Chondrocyte (in vitro differentiated cells): ENCODE results near the gene ZNF324. TPM values are rescaled to one million over a fixed set of nuclear protein-coding genes. Genes with fewer than 3 reads are reported as not detected.
A peak's percentile ranks its signal among the peaks of the same experiment; 100 is the strongest.

Experiments
- DNase-seq: peaks from one replicate; pipeline ENCODE4 v3.0.0; 2021; ENCODE audit warnings: mixed read lengths, low spot score
- H3K27ac Mint-ChIP-seq: one replicate; pipeline ENCODE4 v1.8.0; 2021; ENCODE audit warnings: mild to moderate bottlenecking, moderate library complexity, mixed read lengths; ENCODE audit not compliant: unreplicated experiment
- H3K27me3 Mint-ChIP-seq: 2 replicates; pipeline ENCODE4 v1.8.0; 2021; ENCODE audit warnings: low read depth, mixed read lengths
- H3K36me3 Mint-ChIP-seq: 2 replicates; pipeline ENCODE4 v1.8.0; 2021; ENCODE audit warnings: low read depth, mixed read lengths
- H3K4me1 Mint-ChIP-seq: 2 replicates; pipeline ENCODE4 v1.8.0; 2021; ENCODE audit warnings: low read depth, mild to moderate bottlenecking, mixed read lengths
- H3K4me3 Mint-ChIP-seq: one replicate; pipeline ENCODE4 v1.8.0; 2021; ENCODE audit warnings: mild to moderate bottlenecking, moderate library complexity, mixed read lengths; ENCODE audit not compliant: unreplicated experiment
- H3K9me3 Mint-ChIP-seq: 2 replicates; pipeline ENCODE4 v1.8.0; 2021; ENCODE audit warnings: low read depth, mixed read lengths
- total RNA-seq: library from RNA; stranded (reverse); gene quantifications from 3 replicates; pipeline ENCODE4 v1.2.1, GENCODE V29; 2021
- TF ChIP-seq, protein P1 (sequence below): fragments of 200-600 bp; sonication (generic); IDR thresholded peaks from 2 replicates; pipeline ENCODE4 v1.5.0; 2021; ENCODE audit warnings: antibody characterized with exemption, mild to moderate bottlenecking, moderate library complexity

ZNF324 gene
- total RNA-seq, 1 donor from 2014 or later, result 10.8 TPM

DNA sequence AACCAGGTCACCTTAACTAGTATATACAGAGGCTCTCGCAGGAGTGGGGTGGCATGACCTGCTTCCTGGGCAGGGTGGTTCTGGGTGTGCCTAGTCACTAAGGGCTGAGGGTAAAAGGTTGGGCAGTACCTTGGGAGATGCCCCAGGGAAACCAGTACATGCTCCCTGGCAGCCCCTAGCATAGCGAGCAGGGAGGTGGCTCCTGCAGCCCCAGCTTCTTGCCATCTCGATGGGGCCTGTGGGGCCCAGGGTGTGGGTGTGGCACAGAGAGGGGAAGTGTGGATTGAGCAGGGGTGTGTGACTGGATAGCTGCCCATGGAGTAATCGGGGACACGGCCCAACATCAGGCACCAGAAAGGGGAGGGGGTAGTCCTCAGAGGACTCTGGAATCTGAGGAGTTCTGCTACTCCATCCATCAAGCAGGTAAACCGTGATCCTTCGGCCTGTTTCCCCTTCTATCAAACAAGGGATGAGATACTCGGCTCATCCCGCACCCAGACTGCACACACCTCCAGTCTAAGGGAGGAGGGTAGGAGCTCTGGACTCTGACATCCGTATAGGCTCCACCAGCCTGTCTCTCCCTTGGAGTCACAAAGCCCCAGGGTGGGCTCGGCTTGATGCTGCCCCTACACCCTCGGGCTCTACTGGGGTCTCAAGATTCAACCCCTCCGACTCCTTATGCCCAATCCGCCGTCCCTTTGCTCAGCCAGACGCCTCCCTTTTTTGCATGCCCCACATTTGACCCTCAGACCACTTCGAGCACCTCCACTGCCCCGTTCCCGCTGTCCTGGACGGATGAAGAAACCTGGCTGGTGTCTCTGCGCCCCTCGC is 51.6 kb downstream of the ZNF324 start:
- H3K36me3 Mint-ChIP-seq, result peaks cover 5% of the 10 kb centered on the region
- DNase-seq, result no peak
- peak overlapping the region; percentile 96 for H3K4me3 Mint-ChIP-seq
- peak overlapping the region; percentile 98 for H3K27ac Mint-ChIP-seq
- no peaks in the 10 kb centered on the region for H3K9me3 Mint-ChIP-seq
- H3K4me1 Mint-ChIP-seq, result peaks cover 42% of the 10 kb centered on the region
- H3K27me3 Mint-ChIP-seq, result no peaks in the 10 kb centered on the region
- TF ChIP-seq, protein P1, sequence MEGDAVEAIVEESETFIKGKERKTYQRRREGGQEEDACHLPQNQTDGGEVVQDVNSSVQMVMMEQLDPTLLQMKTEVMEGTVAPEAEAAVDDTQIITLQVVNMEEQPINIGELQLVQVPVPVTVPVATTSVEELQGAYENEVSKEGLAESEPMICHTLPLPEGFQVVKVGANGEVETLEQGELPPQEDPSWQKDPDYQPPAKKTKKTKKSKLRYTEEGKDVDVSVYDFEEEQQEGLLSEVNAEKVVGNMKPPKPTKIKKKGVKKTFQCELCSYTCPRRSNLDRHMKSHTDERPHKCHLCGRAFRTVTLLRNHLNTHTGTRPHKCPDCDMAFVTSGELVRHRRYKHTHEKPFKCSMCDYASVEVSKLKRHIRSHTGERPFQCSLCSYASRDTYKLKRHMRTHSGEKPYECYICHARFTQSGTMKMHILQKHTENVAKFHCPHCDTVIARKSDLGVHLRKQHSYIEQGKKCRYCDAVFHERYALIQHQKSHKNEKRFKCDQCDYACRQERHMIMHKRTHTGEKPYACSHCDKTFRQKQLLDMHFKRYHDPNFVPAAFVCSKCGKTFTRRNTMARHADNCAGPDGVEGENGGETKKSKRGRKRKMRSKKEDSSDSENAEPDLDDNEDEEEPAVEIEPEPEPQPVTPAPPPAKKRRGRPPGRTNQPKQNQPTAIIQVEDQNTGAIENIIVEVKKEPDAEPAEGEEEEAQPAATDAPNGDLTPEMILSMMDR, result no peak

DNA sequence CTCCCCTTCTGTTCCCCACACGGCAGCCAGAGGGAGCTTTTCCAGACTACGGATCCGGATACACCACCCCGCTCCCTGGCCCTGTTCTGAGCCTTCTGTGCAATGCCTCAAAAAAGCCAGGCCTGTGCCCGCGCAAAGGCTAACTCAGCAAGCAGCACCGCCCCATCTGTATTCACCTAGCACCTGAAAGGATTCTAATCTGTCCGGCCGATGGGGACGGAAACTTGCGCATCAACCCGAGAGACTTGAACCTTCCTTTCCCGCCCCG is 52.1 kb downstream of the ZNF324 start:
- DNase-seq, result no peak
- H3K27me3 Mint-ChIP-seq, result no peaks in the 10 kb centered on the region
- no peaks in the 10 kb centered on the region for H3K9me3 Mint-ChIP-seq
- peak overlapping the region; percentile 98 for H3K27ac Mint-ChIP-seq
- TF ChIP-seq, protein P1, result no peak
- H3K4me3 Mint-ChIP-seq, result peak overlapping the region; percentile 96
- H3K36me3 Mint-ChIP-seq, result peaks cover 5% of the 10 kb centered on the region
- peaks cover 42% of the 10 kb centered on the region for H3K4me1 Mint-ChIP-seq

DNA sequence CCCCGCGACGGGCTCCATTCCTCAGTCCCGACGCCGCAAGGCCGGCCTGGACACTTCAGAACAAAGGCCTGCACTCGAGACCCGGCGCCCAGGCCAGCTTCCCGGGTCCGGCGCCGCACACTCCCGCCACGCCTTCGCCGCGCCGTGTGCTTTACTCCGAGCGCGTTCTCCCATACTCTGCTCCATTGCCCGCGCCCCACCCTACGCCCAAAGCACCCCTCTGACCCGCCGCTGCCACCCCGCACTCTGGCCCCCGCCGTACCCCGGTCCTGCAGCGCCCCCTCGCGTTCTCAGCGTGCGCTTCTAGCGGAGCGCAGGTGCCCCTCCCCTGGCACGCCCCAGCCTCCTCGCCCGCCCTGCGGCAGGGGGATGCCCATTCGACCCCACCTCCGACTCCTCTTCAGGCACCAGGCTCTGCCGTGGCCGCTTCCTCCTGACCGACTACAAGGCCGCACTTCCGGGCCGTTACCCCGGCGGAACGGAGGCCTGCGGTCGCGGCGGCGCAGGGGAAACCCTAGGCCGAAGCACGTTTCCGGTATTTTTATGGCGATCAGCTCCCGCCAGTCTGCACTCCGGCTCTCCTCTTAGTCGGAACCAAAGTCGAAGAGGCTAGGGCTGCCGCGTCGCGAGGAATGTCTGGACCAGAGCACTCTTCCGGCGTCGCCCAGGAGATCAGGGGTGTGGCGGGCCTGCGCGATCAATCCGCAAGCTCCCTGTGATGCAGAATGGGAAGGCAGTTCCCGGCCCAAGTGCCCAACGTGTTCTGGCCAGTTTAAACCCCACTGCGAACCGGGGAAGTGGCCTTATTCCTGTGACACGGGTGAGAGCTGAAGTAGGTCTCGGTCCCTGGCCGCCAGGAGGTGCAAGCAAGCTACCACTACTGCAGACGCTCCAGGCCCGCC is 52.7 kb downstream of the ZNF324 start, which contains the start of gene ZBTB45:
Gene ZBTB45 (minus strand): TSS at position 456 of the 902 bp plus-strand sequence. CDS start 2,137 bp downstream, outside the sequence.
- H3K27me3 Mint-ChIP-seq, result no peaks in the 10 kb centered on the region
- peaks cover 5% of the 10 kb centered on the region for H3K36me3 Mint-ChIP-seq
- no peaks in the 10 kb centered on the region for H3K9me3 Mint-ChIP-seq
- TF ChIP-seq, protein P1, result peak; percentile 76
- H3K4me3 Mint-ChIP-seq, result peak within 1 kb of the TSS; percentile 96
- peaks cover 42% of the 10 kb centered on the region for H3K4me1 Mint-ChIP-seq
- peak; percentile 98 for DNase-seq
- peak within 1 kb of the TSS; percentile 98 for H3K27ac Mint-ChIP-seq

DNA sequence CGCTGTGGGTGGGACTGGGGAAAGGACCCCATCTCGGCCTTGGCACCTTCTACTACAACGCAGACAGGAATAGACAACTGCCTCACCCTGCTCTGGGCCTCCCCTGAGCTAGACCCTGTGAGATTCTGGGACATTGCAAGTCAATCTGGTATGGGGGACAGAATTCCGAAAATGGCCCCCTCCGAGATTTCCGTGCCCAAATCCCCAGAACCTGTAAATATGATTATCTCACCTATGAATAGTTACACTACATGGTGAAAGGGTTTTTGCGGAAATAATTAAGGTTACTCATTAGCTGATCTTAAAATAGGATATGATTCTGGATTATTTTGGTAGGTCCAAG is 53.3 kb downstream of the ZNF324 start:
- Mint-ChIP-seq H3K4me1 (peaks cover 38% of the 10 kb centered on the region), H3K4me3 (peak overlapping the region; percentile 96), H3K27ac (peak overlapping the region; percentile 98), H3K27me3 (no peaks in the 10 kb centered on the region), H3K9me3 (no peaks in the 10 kb centered on the region), H3K36me3 (peaks cover 5% of the 10 kb centered on the region)
- TF ChIP-seq, protein P1, result no peak
- DNase-seq, result no peak

DNA sequence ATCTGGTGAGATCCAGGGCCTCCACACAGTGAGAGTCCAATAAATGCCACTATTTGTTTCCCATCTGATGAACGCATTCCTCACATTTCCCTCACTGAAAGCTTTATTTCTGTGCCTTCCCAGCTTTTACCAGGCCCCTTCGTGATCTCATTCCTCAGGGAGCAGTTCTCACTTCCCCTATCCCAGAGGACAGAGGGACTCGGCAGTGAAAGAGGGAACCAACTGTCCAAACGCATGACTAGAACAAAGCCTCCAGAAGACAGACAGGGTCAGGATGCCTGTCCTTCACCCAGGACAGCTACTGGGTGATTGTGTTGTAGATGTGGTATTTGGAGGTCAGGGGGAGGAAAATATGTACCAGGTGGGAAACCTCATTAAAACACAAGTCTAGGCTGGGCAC is 54.8 kb downstream of the ZNF324 start:
- TF ChIP-seq, protein P1, result no peak
- no peaks in the 10 kb centered on the region for H3K9me3 Mint-ChIP-seq
- peaks cover 27% of the 10 kb centered on the region for H3K4me1 Mint-ChIP-seq
- no peak for DNase-seq
- H3K4me3 Mint-ChIP-seq, result no peak overlapping the region
- no peak overlapping the region for H3K27ac Mint-ChIP-seq
- H3K27me3 Mint-ChIP-seq, result no peaks in the 10 kb centered on the region
- peaks cover 1% of the 10 kb centered on the region for H3K36me3 Mint-ChIP-seq
